ENCODE results near the gene SLIT3.

Gene SLIT3

DNA sequence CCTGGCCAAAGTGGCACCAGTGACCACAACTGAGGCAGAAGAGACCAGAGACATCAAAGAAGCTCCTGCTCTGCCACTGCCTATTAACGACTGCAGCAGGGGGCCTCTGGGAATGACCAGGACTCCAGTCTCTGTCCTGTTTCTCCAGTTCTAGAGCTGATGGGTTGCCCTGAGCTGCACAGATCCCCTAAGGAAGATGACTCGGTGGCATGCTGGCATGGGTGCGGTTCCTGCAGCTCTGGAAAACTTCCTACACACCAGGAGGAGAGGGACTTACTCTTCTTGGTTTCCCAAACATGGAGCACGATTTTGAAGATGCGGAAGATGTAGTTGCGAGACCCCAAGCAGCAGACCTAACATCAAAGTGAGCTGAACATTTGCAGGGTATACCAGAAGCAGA lies 2.7 kb downstream of the SLIT3 start:
- DNase-seq: no peak

DNA sequence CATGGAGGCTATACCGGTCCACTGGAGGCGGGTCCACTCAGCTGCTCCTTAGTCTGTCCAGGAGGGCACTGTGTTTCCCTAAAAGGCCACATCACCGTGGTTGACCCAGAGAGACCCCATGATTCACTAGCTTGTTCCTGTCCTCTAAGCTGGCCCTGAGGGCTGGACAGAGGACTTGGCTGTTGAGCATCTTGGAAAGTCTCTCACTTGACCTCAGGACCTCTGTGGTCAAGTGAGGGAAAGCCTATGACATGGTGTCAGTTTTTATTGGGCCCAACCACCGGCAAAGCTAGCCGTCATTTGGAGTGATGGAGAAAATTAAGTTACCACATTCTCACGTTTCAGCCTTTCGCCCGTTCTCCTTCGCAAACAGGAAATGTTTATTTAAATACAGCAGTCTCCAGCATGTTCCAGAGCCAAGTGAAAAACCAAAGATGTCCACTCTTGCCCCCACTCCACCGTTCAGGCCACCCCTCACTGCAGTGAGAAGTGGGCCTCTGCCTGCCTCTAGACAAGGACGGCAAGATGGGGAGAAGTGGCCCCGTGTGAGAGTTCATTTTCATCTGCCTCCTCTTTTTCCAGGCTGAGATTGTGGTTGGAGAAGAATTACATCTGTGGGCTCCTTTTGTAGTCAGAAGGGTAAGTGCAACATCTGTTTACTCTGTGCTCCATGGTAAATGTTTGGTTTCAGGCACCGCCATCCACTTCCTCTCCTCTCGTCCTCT lies 4.4 kb downstream of the SLIT3 start:
- DNase-seq: no peak

DNA sequence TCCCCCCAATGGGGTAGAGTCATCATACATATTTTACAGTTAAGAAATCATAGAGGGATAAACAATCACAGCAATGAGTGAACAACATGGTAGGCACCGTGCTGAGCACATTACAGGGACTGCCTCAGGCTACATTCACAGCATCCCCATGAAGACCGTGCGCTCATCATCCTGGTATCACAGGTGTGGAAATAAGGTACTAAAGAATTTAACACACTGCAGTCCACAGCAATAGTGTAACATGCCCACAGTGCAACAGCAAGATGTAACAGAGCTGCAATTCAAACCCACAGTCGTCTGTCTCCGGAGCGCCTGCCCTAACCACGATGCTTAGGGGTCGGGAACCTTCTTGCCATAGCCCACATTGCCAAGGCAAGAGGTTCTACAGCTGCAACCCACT lies 5.6 kb downstream of the SLIT3 start:
- no peak for DNase-seq

DNA sequence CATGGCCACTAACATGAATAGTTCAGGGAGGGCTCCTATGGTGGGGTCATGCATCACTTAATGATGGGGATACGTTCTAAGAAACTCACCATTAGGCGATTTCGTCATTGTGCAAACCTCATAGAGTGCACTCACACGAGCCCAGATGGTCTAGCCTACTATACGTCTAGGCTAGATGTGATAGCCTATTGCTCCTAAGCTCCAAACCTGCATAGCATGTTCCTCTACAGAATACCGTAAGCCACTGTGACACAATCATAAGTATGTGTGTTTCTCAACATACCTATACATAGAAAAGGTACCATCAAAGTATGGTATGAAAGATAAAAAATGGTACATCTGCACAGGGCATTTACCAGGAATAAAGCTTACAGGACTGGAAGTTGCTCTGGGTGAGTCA lies 6.3 kb downstream of the SLIT3 start:
- DNase-seq: no peak

DNA sequence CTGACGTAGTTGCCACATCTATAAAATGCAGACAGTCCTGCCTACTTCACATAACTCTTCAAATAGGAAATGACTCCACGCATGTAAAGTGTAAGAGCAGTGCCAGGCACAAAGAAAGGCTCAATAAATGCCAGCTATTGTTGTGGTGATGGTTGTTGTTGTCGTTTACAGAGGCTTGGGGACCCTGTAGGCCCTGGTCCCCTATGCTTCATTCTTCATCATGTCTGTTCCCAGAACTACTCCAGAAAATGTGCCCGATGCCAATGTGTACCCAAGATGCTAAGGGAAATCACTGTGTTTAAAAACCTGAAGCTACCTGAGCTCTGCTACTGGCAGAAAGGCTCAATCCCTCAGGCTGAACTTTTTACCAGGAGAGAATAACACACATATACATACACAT lies 9.1 kb downstream of the SLIT3 start:
- no peak for DNase-seq

DNA sequence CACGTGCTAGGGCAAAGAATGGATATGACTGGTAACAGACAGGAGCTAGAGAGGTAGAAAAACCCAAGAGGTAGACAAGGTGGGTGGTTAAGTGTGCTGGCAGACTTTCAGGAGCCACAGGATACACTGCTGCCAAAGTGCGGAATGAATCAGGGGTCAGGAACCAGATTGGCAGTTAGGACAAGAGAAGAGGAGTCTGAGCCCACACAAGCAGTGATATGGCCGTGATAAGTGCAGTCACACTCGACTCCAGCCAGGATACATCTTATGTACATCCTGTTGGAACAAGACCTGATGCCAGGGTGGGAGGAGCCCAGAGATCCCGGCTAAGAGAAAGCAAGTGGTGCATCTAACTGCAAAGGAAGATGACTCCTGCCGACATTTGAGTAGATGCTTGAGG lies 10.0 kb downstream of the SLIT3 start:
- no peak for DNase-seq

DNA sequence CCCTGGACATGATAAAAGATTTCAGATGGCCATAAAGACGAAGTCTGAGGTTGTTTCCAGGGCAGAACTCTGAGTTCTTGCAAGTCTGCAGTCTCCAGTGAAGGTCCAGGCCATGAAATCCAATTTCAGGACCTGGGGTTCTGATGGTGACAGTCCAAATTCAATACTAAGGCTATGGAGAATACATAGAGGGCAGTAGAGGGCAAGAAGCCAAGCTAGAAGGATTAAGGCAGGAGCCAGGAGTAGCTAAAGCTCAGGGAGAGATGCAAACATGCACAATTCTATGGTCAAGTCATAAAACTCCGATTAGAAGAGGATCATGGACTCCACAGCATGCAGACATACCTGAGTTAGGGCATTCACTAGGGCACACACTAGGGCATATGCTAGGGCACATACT lies 11.4 kb downstream of the SLIT3 start:
- DNase-seq: no peak

DNA sequence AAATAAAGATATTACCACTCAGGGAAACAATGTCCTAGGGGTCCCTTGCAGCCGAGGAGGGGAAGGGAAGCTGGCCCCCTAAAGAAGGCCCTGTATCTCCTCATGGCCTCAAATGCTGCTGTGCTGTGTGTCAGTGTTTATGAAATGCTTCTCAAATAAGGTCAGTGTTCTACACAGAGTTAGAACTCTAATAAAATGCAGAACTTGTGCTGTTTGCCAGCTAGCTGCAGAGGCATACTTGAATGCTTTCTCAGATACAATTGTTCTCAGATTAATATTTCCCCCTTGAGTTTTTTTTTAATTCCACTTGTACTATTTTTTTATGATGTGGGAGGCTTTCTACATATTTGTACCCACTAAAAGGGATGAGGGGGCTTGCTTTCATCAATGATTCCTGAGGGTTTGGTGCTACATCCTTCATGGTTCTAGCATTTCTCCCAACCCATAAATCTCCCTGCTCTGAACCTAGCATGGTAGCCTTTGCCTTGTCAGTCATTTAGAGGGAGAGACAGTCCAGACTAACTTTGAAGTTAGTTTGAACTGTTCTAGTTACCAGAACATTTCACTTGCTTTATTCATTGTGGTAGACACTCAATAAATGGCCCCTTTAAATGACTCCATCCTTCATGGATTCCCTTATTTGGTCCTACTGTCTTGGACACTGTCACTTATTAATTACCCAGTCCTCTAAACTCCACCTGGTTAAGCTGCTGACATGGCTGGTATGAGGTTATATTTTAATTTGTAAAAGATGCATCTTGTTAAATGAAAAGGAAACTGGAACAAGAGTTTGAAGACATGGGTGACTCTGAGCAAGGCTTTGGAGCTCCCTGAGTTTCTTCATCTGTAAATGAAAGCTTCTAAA lies 12.6 kb downstream of the SLIT3 start:
- no peak for DNase-seq

DNA sequence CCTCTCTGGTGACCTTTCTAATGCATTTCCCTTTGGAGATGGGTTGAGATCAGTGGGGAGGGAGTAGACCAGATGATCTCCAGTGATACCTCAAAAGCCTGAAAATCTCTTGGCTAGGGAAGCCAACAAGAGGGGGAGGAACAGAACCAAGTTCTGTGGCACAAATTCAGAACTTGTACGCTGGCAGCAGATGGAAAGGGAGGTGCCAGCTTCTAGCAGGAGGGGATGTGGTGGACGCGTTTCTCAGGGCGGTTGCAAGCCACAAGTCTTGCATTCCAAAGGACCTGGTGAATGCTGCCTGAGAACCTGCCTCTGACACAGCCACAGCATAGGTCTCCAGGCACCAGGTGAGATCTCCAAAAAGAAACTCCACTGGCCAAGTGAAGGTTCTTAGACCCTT lies 13.4 kb downstream of the SLIT3 start:
- no peak for DNase-seq

DNA sequence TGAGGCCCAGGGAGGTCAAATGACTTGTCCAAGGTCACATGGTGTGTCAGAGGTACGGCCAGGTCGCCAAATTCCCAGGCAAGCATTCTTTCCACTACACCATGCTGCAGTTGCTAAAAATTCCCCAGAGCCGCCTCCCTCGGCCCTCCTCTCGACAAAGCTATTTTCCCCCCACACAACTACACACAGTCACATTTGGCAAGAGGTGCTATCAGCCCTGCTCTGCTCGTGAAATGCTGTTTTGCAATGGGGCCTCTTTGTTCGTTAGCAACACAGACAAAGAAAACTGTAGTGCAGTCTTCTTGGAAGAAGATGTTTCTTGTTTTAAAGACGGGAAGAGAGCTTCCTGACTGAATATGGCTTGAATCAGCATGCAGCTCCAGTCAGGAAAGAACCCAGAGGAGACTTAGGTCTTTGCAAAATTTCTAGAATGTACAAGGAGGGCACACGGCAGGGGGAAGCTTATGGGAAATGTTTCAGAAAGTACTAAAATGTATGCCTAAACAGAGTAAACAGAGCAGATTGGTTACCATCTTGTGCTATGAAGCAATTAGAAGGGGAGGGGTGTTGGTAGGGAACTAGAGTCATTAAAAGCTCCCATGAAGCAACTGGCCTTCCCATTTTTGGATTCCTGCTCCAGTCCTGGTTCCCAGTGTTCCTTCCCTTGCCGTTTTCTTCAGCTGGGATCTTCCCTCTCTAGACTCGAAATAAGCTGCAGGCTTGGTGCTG lies 14.2 kb downstream of the SLIT3 start:
- no peak for DNase-seq

DNA sequence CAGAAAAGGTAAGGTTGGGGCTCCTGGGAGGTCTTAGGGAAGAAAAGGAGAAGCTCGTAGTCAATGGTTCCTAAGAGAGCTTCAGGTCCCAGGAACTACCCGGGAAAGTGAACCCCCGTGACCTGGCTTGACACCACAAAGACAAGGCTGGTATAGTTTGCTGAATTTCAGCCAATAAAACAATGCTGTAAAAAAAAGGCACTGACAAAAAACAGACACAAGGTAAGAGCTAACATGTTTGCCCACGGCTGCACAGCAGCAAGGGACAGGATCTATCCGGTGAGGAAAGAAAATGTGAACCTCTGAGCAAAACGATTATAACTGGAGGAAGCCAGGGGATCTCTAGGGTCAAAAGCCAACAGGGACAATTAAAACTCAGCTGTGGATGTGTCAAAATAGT lies 17.1 kb downstream of the SLIT3 start:
- no peak for DNase-seq

DNA sequence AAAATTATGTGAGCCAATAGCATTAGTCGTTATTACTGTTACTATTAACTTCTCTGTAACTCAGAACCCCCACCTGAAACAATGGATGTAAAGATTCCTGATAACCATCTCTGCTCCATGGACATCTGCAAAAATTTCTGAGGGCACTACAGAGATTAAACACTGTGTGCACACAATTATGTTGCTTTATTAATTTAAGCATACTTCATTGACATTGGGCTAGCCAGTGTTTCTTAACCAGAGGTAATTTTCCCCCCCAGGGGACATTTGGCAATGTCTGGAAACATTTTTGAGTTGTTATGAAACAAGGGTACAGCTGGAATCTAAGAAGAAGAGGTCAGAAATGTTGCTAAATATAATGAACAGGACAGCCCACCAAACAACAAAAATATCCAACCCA lies 19.3 kb downstream of the SLIT3 start:
- DNase-seq: no peak

DNA sequence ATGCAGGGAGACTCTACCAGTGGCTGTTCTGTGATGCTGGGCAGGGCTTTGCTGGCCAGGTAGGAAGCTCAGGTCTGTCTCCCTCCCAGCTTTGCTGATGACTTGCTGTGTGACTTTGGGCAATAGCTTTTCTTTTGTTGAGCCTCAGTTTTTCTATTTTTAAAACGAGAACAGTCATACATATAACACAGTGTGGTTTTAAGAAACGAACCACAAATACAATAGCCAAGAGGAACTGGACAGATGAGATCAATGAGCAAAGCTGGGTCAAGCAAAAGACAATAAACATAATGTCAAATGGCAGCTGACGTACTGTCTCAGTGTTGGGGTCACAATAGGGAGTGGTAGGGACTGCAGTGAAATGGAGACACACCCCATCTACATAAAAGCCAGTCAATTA lies 20.2 kb downstream of the SLIT3 start:
- DNase-seq: no peak

DNA sequence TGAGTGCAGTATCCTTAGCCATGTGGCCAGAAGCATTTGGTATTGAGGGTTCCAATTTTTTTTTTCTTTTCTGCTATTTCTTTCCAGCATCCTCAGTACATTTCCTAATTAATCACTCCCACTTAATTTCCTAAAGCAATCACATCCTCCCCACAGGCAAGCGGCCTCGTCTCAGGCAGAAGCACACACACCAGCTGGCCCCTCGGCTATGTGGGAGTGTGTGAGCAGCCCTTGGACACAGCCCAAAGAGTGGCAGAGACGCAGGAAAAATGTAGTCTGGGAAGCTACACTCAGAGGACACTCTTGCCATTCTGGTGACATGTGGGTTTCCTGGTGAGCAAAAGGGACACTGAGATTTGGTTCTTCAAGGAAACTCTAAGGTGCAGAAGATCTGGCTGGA lies 20.7 kb downstream of the SLIT3 start:
- no peak for DNase-seq

DNA sequence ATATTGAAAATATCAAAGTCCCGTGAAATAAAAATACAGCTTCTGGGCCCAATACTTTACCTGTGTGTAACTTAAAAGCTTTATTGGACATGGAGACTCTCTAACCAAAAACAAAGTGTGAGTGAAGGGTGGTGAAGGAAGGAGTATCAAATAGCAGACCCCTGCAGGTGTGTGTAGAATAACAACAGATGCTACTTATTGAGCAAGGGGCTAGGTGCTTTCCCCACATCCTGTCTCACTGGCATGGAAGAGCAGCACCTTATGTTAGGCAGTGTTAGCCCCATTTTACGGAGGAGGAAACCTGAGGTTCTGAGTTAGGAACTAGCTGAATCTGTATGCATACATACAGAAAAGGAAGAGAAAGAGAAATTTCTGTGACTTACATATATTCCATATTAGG lies 21.8 kb downstream of the SLIT3 start:
- DNase-seq: no peak

DNA sequence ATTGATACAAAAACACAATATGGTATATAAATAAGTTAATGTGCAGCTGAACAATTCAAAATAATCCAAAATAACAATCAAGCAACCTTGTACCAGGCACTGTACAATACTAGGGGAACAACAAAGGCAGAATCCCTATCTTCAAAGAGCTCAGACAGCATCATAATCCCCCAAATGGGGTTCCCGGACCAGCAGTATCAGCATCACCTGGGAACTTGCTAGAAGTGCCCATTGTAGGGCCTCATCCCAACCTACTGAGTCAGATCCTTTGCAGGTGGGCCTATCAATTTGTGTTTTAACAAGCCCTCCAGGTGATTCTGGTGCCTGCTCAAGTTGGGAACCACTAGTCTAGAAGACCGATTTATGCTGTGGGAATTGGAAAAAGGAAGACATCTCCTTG lies 27.1 kb downstream of the SLIT3 start:
- no peak for DNase-seq

DNA sequence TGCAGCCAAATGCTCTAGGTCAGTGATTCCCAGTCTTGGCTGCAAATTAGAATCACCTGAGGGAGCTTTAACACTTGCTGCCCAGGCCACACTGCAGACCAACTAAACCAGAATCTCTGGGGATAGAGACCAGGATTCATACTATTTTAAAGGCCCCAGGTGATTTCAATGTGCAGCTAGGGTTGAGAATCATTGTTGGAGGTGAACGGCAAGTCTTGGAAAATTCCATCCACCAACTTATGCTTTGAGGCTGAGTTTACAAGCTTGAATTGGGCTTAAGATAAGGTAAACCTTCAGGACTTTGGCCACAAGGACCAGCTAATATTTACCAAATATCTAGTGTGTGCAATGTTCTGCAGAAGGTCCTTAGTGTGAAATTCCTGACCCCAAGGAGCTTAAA lies 27.5 kb downstream of the SLIT3 start:
- DNase-seq: no peak

DNA sequence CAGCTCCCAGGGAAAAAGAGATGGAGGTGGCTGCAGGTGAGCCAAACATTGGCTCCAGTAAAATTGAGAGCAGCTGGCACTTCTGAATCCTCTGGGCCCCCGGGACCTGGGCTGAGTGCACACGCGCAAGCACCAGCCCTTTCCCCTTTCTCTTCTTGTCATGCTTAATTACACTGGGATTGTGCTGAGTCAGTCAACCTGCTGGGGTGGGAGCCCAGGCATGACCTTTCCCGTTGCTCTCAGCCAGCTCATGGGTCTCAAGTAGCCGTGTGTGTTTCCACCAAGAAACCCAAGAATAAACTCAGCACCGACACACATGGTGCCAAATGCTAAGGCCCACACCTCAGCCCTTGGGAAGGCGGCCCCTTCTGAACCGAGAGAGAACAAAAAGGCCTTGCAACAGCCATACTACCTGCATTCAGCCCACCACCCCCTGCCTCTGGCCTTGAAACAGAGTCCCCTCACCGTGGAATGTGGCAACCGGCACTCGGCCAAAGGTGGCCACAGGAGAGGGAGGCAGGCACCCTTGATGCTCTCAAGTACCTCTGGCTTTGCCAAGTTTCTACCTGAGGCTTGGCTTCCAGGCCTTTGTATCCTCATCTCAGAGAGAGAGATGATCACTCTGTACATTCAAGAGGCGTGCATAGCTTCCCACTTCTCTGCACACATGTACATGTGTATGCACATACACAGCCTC lies 28.1 kb downstream of the SLIT3 start:
- DNase-seq: no peak

DNA sequence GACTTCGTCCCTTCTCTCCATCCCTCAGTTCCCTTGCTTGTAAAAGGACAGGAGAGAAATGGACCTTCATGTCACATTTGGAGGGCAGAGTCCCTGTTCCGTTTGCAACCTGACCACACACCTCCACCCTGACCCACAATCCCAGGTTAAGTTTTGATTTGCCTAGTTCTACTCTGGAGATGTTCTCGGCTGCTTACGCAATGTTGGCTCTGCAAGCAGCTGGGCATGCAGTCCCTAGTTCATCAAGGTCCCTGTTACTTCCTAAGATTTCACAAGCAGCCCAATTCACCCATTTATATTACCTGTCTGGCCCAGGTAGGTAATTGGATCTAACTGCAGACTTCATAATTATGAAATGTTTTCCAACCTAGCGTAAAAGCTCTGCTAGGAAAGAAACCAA lies 28.8 kb downstream of the SLIT3 start:
- DNase-seq: no peak

DNA sequence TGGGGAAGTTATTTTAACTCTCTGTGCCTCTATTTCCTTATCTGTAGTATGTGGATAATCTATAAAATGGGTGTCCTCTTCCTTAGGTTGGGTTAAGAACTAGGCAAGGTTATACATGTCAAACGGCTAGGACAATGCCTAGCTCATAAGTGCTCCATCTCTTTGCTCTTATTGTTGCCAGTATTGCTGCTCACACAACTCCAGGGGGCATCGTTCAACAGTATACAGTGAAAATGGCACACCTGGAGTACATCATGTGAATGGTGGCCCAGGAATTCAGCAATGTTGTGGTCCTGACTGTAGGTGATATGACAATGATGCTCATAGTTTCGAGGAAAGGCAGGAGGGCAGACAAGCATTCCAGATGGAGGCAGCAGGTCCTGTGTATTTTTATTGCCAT lies 30.1 kb downstream of the SLIT3 start:
- no peak for DNase-seq

DNA sequence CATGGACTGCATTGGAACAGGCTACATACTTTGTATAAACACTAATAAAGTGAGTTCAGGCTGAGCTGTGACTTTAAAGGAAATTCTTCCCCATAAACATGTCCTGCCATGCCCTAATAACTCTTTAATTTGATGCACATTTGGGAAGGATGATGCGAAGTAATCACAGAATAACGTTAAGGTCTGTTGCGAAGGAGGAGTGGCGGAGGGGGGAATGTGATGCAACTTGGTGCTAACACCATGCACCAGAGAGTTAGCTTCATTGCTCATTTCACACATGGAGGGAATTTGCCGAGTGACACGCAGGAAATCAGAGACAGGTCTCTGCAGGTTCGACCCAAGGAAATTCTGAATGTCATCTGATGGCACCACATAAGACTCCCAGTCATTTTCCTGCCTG lies 32.9 kb downstream of the SLIT3 start:
- no peak for DNase-seq

DNA sequence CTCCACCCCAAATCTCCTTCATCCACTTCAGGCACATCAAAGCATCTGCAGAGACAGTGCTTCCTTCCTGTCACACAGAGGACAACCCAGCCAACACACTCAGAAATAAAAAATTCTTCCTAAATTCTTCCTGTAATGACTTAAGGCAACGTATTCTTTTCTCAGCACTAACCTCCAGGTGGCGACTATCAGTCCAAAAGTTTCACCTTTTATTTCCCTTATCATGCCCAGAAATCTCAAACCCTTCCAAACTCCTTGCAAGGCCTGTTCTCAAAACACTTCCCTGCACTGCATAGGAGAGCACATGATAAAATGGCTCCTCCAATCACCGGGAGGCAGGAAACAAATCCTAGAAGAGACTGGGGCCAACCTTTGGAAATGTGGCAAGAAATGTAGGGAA lies 35.1 kb downstream of the SLIT3 start:
- no peak for DNase-seq

DNA sequence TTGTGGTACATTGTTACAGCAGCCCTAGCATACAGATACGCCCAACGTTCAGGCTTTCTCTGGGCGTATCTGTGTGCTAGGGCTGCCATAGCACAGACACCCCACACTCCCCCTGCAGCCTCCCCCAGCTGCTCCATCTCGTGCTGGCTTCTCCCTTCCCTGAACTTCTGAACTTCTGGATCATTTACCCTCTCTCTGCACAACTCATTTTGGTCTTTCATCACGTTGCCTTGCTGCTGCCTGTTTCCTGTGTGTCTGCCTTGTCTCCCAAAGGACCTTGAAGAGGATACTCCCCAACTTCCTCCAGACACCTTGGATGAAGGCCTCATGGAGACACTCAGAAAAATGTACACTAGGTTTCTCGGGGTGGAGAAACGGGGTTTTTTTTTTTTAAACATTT lies 37.3 kb downstream of the SLIT3 start:
- no peak for DNase-seq

Measured in 8988T (cell line).